G401.6 (cell line): ENCODE results near the gene OTX1.
"Not testable (repeated sequence)": the region's sequence is repeated elsewhere in the genome, so short reads cannot be mapped to it uniquely, and the experiment has no call there.

Experiments
- FAIRE-seq: peaks from 2 replicates; lab custom pipeline; 2012; peaks lifted over from hg19 to GRCh38; lab: Jason Lieb, UNC

Gene OTX1

GRCh38 chr2:63050334-63051041 is at the start of gene OTX1:
TSS of gene OTX1 (plus strand) at chr2:63050830. CDS start at chr2:63052991, 2,161 bp downstream.
- no peak for FAIRE-seq

DNA sequence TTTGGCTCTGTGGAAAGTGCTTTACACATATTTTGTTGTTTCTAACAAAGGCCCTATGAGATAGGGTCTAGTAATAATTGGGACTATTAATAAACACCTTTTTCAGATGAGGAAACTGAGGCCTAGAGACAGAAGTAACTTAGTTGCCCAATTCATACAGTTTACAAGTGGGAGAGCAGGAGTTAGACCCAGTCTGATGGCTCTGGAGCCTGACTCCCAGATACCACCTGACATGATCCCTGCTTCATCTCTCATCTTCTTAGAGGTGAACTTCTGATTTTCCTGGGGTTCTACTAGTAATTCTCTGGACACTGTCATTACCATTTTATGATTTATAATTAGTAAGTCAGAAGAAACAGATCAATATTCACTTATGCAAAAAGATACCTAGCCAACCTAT is 49.1 kb upstream of the OTX1 start:
- no peak for FAIRE-seq

DNA sequence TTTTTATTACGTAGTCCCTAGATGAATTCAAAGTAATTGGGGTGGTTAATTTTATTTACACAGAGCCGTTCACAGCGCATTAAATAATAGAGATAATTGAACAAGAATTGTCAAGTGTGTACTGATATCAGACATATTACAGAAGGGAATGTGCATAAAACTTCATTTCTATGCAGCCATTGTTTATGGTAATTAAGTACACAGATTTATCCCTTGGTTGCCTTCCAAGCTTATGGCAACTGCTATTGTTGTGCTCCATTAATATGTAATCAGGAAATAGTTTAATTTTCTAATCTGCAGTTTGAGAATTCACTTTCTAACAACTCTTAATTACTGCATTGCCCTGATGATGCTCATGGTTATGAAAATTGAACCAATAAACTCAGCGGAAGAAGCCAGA is 47.3 kb upstream of the OTX1 start:
- no peak for FAIRE-seq

GRCh38 chr2:63007813-63008458 is 42.7 kb upstream of the OTX1 start:
- FAIRE-seq = no peak

GRCh38 chr2:63008838-63009237 is 41.8 kb upstream of the OTX1 start:
- no peak for FAIRE-seq

- no peak for FAIRE-seq
These were observed 41.1 kb upstream of the OTX1 start for GRCh38 chr2:63009490-63009889.

DNA sequence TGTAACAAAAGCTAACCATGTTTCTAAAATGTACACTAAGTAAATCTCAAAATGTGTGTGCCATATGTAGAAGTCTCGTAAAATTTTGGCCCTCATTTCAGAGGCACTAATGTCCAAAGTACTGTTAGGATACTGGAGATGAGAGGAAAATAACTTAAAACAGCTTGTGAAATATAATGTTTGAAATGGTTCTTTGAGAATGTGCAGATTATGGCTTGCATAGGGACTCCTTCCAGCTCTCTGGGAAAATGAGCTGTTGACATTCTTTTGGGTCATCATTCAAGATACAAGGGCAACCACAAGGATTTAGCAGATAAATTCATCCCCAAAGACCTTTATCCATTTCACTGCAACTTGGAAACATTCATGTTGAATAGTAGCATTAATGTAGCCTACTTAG is 38.1 kb upstream of the OTX1 start:
- FAIRE-seq = no peak

GRCh38 chr2:63013438-63013837 is 37.2 kb upstream of the OTX1 start:
- FAIRE-seq = no peak

- no peak for FAIRE-seq
These were observed 35.2 kb upstream of the OTX1 start for GRCh38 chr2:63015389-63015788.

DNA sequence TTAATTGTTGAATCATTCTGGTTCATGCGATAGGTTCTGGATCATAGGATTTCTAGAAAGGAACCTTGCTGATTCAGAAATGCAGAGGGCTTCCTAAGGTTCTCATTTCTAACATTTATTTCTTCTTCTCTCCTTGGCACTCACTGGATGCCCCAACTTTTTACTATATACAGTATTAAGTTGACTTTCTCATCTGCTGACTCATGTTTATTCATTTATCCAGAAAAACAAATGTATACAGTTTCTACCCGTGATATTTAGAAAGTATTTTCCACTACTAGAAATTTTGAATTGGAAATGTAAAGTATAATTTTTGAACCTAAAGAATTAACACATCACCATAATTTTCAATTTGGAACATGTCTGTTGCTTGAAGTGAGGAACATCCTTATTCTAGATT is 32.2 kb upstream of the OTX1 start:
- FAIRE-seq = no peak

GRCh38 chr2:63019686-63020085 is 30.9 kb upstream of the OTX1 start:
- not testable (repeated sequence) for FAIRE-seq

- peak; percentile 80 for FAIRE-seq
These were observed 27.2 kb upstream of the OTX1 start for GRCh38 chr2:63023444-63023843.

DNA sequence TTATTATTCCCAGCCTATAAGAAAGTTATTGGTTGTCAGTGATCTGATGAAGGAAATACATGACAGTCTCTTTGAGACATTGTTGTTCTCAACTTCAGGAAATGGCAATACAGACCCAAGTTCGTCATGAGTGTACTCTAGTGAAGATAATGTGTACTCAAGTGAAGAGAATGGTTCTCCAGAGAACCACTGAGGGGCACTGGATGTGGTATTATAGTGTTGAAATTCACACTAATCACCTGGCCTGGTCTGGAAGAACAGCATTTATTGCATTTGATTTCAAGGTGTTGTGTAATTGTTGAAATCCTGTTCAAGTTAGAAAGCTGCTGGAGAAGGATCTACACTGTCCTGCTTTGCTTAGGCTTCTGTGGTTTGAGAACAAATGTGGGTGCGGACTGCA is 23.4 kb upstream of the OTX1 start:
- no peak for FAIRE-seq

DNA sequence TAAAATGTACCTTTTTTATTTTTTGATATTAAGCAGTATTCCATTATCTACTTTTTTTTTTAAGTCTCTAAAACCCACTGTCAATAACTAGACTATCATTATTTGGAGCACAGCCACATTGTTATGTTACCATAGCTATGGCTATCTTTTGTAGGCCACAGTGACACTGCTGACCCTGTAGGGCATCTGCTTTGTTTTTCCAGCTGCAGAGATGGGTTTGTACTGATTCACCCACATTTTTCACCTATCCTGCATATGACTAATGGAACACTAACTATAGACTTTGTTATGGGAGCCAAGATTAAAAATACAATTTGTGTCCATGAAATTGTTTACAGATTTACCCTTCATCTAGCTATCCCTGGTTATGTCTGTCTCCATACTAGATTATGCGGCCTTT is 21.6 kb upstream of the OTX1 start:
- FAIRE-seq = no peak

- no peak for FAIRE-seq
These were observed 16.1 kb upstream of the OTX1 start for GRCh38 chr2:63034526-63034925.

DNA sequence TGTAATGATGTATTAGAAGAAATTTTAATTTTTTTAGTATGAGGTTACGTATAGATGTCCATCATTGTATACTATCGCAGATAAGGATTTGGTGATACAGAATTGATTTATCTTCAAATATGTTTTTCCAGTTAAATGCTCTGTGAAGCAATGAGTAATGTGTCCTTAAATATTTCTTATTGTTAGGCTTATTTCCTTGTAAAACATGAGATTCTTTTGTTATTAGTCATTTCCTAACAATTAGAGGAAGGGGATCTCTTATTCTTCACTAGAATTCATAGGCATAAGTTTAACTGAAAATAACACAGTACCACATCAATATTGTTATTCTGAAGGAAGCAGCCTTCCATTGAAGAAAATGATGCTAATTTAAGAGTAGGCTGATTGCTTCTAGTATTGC is 15.5 kb upstream of the OTX1 start:
- peak; percentile 23 for FAIRE-seq

- FAIRE-seq = no peak
These were observed 15.0 kb upstream of the OTX1 start for GRCh38 chr2:63035660-63036059.

GRCh38 chr2:63038034-63038433 is 12.6 kb upstream of the OTX1 start:
- FAIRE-seq = no peak

GRCh38 chr2:63040586-63040985 is 10.0 kb upstream of the OTX1 start:
- no peak for FAIRE-seq

- no peak for FAIRE-seq
These were observed 9.0 kb upstream of the OTX1 start for GRCh38 chr2:63041592-63041991.

GRCh38 chr2:63044362-63045327 is 6.0 kb upstream of the OTX1 start:
- no peak for FAIRE-seq

DNA sequence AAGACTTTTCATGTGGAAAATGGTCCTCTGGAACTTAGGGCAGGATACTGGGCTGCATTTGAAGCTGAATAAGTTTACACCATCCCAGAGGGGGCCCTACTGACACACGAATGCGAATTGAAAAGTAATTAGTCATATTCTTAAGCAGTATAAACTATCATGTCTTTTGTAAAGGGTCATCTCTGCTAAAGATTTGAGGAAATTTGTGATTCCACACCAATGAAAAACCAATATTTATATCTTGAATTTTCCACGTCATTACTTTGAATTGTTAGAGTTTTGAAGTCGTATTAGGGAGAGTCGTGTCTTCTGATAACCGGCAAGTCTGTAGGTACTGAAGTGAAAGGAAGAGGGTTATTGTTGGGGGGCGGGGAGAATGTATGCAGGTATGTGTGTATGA is 4.1 kb upstream of the OTX1 start:
- FAIRE-seq = no peak

GRCh38 chr2:63046961-63047320 is 3.7 kb upstream of the OTX1 start:
- no peak for FAIRE-seq
